HG03378 (cell line): Measurements from ENCODE around the gene FBXO30.

Experiments used
- ATAC-seq: cut with Tn5 transposase; IDR thresholded peaks from one replicate; pipeline ENCODE4 v1.9.1; 2021; ENCODE audit warnings: mild to moderate bottlenecking, moderate library complexity; ENCODE audit not compliant: unreplicated experiment

Gene FBXO30

DNA sequence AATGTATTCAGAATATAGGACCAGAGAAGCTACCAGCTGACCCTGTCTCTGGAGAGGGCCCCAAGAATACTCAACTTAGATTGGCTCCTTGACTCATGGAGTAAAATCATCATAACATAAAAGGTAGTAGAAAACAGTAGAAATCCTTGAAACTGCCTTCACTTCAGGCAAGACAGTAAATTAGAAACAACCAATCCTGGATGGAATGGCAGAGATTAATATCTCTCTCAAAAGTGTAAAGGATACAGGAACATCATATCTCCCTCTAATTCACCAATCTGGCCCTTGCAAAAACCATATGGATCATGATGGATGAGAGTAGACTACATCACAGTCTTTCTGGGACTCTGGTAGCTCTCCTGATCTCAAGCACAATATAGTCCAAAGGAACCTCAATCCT lies 58.9 kb downstream of the FBXO30 start:
- no peak for ATAC-seq

DNA sequence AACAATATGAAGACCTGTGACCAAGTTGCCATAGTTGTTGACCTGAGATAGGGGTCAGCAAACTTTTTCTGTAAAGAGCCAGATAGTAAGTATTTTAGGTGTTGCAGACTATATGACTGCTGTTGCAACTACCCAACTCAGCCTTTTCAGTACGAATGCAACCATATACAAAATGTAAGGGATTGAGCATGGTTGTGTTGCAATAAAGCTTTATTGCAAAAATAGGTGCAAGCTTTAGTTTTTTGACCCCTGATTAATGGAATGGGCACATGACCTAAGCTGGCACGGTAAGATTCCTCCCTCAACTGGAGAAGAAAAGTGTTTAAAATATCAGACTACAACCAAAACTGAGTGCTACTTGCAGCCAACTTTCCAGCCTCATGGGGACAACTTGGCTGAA lies 62.0 kb downstream of the FBXO30 start:
- no peak for ATAC-seq

DNA sequence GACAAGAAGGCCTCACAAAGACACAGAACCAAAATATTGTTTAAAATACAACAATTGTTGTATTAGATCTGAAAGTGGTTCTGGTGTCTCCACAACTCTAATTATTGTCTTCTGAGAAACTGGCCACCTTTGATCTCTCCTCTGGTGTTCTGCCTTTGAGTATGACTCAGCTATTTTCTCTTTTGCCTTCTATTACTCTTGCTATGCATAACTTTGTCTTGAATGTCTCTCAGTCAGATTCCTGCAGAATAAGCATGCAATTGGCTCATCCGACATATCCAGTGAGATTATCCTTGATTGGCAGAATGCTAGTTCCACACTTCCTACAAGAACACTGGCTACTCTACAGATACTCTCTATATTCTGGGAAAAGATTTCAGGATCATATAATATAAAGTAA lies 65.0 kb downstream of the FBXO30 start:
- ATAC-seq, result peak; percentile 88

DNA sequence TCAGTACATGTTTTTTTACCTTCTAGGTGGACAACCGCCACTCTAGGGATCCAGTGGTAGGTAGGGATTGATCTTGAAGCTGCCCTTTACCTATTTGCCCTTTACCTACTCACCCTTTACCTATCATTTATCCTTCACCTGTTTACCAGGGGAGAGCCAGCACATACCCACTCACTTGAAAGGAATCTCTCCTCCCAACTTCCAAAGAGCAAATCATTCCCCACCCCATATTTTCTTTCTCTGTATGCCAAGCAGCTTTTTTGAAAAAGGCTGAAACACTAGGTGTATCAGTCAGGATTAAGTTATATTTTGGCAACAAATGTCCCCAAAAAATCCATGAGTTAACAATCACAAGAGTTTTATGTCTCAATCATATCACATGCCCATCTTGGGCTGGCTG lies 68.7 kb downstream of the FBXO30 start:
- no peak for ATAC-seq

DNA sequence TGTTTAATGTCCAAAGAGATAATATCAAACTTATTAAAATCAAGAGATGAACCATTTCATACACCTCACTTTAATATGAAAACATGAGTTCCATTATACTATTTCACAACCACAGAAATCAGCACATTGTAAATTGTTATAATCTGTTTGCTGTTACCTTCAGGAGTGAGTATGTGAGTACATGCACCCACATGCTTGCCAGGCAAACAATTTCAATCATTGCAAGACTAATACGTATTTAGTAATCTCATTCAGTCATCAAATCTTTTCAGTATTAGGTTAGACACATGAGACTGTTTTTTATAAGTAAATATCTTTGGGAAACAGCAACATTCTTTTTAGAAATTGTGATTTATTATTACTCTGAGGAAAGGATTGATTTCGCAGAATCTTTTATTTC lies 70.0 kb downstream of the FBXO30 start:
- no peak for ATAC-seq
